Amniotic epithelial cell (primary cell): ENCODE data around the gene ZC3H4.

Experiments used
- DNase-seq: peaks from one replicate; pipeline ENCODE4 v3.0.0-alpha.2; 2010; ENCODE audit warnings: low read depth

ZC3H4 gene

DNA sequence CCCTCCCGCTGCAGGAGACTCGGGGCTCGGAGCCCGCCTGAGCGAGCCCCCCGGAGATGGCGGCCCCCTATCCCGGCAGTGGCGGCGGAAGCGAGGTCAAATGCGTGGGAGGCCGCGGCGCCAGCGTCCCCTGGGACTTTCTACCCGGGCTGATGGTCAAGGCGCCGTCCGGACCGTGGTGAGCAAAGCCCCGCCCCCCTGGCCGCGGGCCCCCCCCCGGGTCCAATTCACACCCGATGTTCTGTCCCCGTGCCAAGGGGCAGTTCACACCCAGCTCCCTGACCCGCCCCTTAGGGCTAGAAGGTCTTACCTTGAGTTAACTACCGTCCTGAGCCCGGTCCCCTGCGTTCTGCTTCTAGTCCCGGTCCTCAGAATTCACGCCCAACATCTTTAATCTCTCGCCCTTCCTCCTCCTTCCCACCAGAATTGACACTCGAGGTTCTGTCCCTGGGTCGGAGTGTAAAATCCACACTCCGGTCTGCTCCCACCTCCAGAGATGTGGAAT lies 92.5 kb downstream of the ZC3H4 start:
- no peak for DNase-seq

DNA sequence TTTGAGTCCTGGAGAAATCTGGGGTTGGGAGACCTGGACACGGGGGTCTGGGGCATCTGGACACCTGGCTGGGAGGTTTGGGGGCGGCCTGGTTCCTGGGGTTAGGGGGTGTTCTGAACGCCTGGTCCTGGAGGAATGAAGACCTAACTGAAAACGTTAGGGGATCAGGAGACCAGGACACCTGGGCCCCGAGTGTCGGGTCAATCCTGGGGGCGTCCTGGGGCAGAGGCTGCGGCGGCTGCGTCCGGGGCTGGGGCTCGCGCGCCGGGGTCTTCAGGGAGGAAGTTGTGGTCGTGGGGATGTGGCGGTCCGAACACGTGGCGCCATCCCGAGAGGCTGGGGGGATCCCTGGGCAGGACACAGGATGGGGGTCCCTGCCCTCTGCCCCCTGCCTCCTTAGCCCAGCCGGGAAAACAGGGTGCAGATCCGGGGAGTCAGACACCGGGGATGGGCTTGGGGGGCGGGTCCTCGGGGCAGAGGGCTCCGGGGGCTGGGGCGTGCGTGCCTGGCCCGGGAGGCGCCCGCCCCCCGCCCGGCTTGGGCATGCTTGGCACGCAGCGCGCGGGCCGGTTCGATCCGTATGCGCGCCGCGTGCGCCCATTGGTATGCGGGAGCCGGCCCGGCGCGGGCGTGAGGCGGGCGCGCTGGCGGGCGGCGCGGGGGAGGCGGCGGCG lies 93.3 kb downstream of the ZC3H4 start:
- no peak for DNase-seq

- no peak for DNase-seq
Measured at GRCh38 chr19:47019431-47020041, 94.0 kb downstream of the ZC3H4 start, which contains the start of gene NPAS1. Gene NPAS1 (plus strand): TSS chr19:47019837. CDS start chr19:47021048, 1,211 bp downstream.

DNA sequence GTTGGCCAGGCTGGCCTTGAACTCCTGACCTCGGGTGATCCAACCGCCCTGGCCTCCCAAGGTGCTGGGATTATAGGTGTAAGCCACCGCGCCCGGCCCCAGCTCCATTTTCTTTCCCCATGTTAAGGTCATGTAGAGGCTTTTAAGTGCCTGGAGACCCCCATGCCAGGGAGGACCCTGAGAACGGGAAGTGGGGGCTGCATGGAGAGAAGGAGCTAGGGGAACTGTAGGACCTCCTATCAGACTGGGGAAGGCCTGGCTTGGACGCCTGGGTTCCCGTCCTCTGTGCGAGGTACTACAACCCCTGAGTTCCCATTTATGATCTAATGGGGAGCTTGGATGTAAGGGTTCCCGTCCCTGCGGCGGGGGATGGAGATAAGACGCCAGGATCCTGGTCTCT lies 94.7 kb downstream of the ZC3H4 start:
- DNase-seq = no peak
